ENCODE measurements around the gene TAOK1. TPM values are rescaled to one million over a fixed set of nuclear protein-coding genes. Genes with fewer than 3 reads are reported as not detected.

The TAOK1 gene
- total RNA-seq, 1 donor from 2014 or later: 95.5 TPM

GRCh38 chr17:29591146-29591736 lies 201.1 kb downstream of the TAOK1 start:
- peaks cover 30% of the 10 kb centered on the region for H3K4me1 Mint-ChIP-seq (ENCODE audit: unreplicated experiment)
- H3K4me3 Mint-ChIP-seq (ENCODE audit: unreplicated experiment): peak overlapping the region; percentile 88
- H3K36me3 Mint-ChIP-seq (ENCODE audit: low read depth, unreplicated experiment): peaks cover 7% of the 10 kb centered on the region
- H3K9me3 Mint-ChIP-seq (ENCODE audit: unreplicated experiment): no peaks in the 10 kb centered on the region
- TF ChIP-seq CTCF (IDR thresholded peaks at IDR 0.05; ENCODE audit: unreplicated experiment): no peak
- peaks cover 29% of the 10 kb centered on the region for H3K27me3 Mint-ChIP-seq (ENCODE audit: unreplicated experiment)
- DNase-seq (ENCODE audit: low spot score): no peak
- H3K27ac Mint-ChIP-seq (ENCODE audit: unreplicated experiment): peak overlapping the region; percentile 57

- peak; percentile 96 for TF ChIP-seq CTCF (IDR thresholded peaks at IDR 0.05; ENCODE audit: unreplicated experiment)
- Mint-ChIP-seq H3K36me3 (ENCODE audit: low read depth, unreplicated experiment) (peaks cover 5% of the 10 kb centered on the region), H3K27me3 (ENCODE audit: unreplicated experiment) (peaks cover 27% of the 10 kb centered on the region), H3K4me3 (ENCODE audit: unreplicated experiment) (peak overlapping the region; percentile 88), H3K4me1 (ENCODE audit: unreplicated experiment) (peaks cover 27% of the 10 kb centered on the region), H3K9me3 (ENCODE audit: unreplicated experiment) (no peaks in the 10 kb centered on the region), H3K27ac (ENCODE audit: unreplicated experiment) (no peak overlapping the region)
- peak; percentile 100 for DNase-seq (ENCODE audit: low spot score)
These were observed 201.8 kb downstream of the TAOK1 start for GRCh38 chr17:29591737-29592608.

GRCh38 chr17:29592850-29593551 lies 202.8 kb downstream of the TAOK1 start, which contains the start of gene ANKRD13B:
TSS of gene ANKRD13B (plus strand) at chr17:29593132. CDS start at chr17:29593622, 490 bp downstream.
- Mint-ChIP-seq H3K27me3 (ENCODE audit: unreplicated experiment) (peaks cover 28% of the 10 kb centered on the region), H3K4me1 (ENCODE audit: unreplicated experiment) (peaks cover 20% of the 10 kb centered on the region), H3K9me3 (ENCODE audit: unreplicated experiment) (no peaks in the 10 kb centered on the region), H3K36me3 (ENCODE audit: low read depth, unreplicated experiment) (peaks cover 5% of the 10 kb centered on the region), H3K27ac (ENCODE audit: unreplicated experiment) (no peak within 1 kb of the TSS), H3K4me3 (ENCODE audit: unreplicated experiment) (peak within 1 kb of the TSS; percentile 85)
- DNase-seq (ENCODE audit: low spot score): no peak
- no peak for TF ChIP-seq CTCF (IDR thresholded peaks at IDR 0.05; ENCODE audit: unreplicated experiment)

GRCh38 chr17:29593591-29594518 lies 203.7 kb downstream of the TAOK1 start:
- Mint-ChIP-seq H3K27me3 (ENCODE audit: unreplicated experiment) (peaks cover 28% of the 10 kb centered on the region), H3K4me1 (ENCODE audit: unreplicated experiment) (peaks cover 17% of the 10 kb centered on the region), H3K9me3 (ENCODE audit: unreplicated experiment) (no peaks in the 10 kb centered on the region), H3K27ac (ENCODE audit: unreplicated experiment) (no peak overlapping the region), H3K4me3 (ENCODE audit: unreplicated experiment) (peak overlapping the region; percentile 80), H3K36me3 (ENCODE audit: low read depth, unreplicated experiment) (peaks cover 5% of the 10 kb centered on the region)
- no peak for TF ChIP-seq CTCF (IDR thresholded peaks at IDR 0.05; ENCODE audit: unreplicated experiment)
- no peak for DNase-seq (ENCODE audit: low spot score)

Data from endothelial cell (in vitro differentiated cells).